ENCODE measurements around the gene AP1B1.

AP1B1 gene

DNA sequence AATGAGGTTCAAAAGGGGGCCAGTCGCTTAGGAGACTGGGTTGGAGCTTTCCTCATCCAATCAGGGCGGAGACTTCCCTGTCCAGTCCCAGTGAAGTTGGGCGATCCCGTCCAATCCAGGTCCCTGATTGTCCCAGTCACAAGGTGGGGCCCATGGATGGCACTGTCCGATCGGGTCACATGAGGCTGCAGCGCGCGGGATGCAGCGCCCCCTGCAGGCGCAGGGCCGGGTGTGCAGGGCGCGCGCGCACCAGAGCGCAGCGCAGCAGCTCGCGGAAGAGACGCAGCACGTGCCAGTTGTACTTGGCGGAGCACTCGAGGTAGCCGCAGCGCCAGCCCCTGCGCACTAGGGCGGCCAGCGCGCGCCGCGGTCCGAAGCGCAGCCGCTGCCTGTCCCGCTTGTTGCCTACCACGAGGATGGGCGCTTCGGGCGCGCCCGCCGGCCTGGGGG lies 75.2 kb downstream of the AP1B1 start:
- no peak overlapping the region for H3K4me3 ChIP-seq (ENCODE audit: low read depth, low read length)
- peaks cover 6% of the 10 kb centered on the region; the same call in 1 of the 2 replicates for H3K4me1 ChIP-seq (ENCODE audit: control insufficient read depth, insufficient read depth, low read length)
- no peak overlapping the region for H3K9ac ChIP-seq (ENCODE audit: low read depth, low read length)

DNA sequence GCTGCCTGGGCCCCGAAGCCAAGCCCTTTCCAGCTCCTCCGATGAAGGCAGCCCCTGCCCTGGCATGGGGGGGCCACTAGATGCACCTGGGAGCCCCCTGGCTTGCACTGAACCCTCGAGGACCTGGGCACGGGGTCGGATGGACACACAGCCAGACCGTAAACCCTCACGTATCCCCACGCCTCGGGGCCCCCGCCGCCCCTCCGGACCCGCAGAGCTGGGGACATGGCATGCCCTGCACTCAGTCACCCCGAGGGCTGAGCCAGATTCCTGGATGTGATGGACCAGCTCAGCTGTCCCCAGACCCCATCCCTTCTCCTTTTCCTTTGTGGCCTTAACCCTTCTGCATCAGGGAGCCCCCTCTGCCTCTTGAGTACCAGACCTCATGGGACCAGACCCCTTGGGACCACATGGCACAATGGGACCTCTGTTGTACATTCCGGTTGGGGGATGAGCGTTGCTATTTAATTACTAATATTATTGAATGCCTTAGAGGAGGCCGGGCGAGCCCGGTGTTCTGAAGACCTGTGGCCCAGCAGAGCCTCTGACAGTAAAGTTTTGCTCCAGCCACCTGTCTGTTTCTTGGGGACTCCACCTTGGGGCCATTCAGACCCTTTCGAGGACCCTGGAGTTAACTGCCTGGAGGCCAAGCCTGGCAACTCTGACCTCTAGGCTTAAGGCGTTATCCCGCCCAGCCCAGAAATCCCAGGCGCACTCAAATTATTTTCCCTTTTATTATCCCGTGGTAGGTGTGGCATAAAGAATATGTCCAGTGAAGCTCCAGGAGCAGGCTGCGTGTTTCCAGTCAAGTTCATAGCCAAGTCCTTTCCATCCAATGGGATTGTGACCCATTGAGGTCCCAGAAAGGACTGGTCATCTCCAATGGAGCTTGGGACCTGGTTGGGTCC lies 75.9 kb downstream of the AP1B1 start:
- Histone ChIP-seq H3K36me3 (ENCODE audit: control insufficient read depth, insufficient read depth, low read length) (no peaks in the 10 kb centered on the region), H3K9ac (ENCODE audit: low read depth, low read length) (no peak overlapping the region), H3K4me1 (ENCODE audit: control insufficient read depth, insufficient read depth, low read length) (peaks cover 6% of the 10 kb centered on the region; the same call in 1 of the 2 replicates), H3K27me3 (ENCODE audit: control insufficient read depth, insufficient read depth, low read length) (peaks cover 49% of the 10 kb centered on the region), H3K9me3 (ENCODE audit: control insufficient read depth, insufficient read depth, low read length) (no peaks in the 10 kb centered on the region), H3K27ac (ENCODE audit: low read depth, low read length) (no peak overlapping the region), H3K4me3 (ENCODE audit: low read depth, low read length) (no peak overlapping the region)

More for the DNA sequence above, 75.2 kb downstream of the AP1B1 start:
- no peaks in the 10 kb centered on the region for H3K36me3 ChIP-seq (ENCODE audit: control insufficient read depth, insufficient read depth, low read length)
- no peak overlapping the region for H3K27ac ChIP-seq (ENCODE audit: low read depth, low read length)
- H3K27me3 ChIP-seq (ENCODE audit: control insufficient read depth, insufficient read depth, low read length), result peaks cover 46% of the 10 kb centered on the region
- no peaks in the 10 kb centered on the region for H3K9me3 ChIP-seq (ENCODE audit: control insufficient read depth, insufficient read depth, low read length)

DNA sequence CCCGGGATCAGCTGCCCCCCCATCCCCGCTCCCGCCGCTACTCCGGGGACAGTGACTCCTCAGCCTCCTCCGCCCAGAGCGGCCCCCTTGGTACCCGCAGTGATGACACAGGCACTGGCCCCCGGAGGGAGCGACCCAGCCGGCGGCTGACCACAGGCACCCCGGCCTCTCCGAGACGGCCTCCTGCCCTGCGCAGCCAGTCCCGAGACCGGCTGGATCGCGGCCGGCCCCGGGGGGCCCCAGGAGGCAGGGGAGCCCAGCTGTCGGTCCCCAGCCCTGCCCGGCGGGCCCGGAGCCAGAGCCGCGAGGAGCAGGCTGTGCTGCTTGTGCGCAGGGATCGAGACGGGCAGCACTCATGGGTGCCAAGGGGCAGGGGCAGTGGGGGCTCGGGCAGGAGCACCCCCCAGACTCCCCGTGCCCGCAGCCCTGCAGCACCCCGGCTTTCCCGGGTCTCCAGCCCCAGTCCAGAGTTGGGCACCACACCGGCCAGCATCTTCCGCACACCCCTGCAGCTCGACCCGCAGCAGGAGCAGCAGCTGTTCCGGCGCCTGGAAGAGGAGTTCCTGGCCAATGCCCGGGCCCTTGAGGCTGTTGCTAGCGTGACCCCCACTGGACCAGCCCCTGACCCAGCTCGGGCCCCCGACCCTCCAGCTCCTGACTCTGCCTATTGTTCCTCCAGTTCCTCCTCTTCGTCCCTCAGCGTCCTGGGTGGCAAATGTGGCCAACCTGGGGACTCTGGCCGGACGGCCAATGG lies 76.7 kb downstream of the AP1B1 start:
- H3K27me3 ChIP-seq (ENCODE audit: control insufficient read depth, insufficient read depth, low read length), result peaks cover 44% of the 10 kb centered on the region
- no peak overlapping the region for H3K27ac ChIP-seq (ENCODE audit: low read depth, low read length)
- H3K9ac ChIP-seq (ENCODE audit: low read depth, low read length), result no peak overlapping the region

DNA sequence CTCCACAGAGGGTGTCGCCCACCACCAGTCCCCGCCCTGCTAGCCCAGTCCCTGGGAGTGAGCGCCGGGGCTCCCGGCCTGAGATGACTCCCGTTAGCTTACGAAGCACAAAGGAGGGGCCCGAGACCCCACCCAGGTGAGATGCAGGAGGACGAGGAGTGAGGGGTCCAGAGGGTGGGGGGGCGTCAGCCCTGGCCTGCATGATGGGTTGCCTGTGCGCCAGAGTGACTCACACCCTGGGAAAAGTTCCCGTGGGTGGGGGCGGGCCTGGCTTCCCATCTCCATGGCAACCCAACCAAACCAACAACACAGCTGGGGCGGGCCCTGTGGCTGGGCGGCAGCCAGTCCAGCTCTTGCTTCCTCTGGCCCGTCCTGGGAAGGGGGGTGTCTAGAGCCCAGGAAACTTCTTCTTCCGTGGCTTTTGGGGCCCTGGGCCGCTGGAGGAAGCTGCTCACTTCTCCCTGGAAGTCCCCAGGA lies 77.5 kb downstream of the AP1B1 start:
- Histone ChIP-seq H3K9me3 (ENCODE audit: control insufficient read depth, insufficient read depth, low read length) (no peaks in the 10 kb centered on the region), H3K4me3 (ENCODE audit: low read depth, low read length) (no peak overlapping the region), H3K36me3 (ENCODE audit: control insufficient read depth, insufficient read depth, low read length) (no peaks in the 10 kb centered on the region), H3K4me1 (ENCODE audit: control insufficient read depth, insufficient read depth, low read length) (peaks cover 6% of the 10 kb centered on the region; the same call in 1 of the 2 replicates), H3K27me3 (ENCODE audit: control insufficient read depth, insufficient read depth, low read length) (peaks cover 36% of the 10 kb centered on the region), H3K27ac (ENCODE audit: low read depth, low read length) (no peak overlapping the region), H3K9ac (ENCODE audit: low read depth, low read length) (no peak overlapping the region)

More for the DNA sequence above, 76.7 kb downstream of the AP1B1 start:
- peaks cover 6% of the 10 kb centered on the region; the same call in 1 of the 2 replicates for H3K4me1 ChIP-seq (ENCODE audit: control insufficient read depth, insufficient read depth, low read length)
- no peaks in the 10 kb centered on the region for H3K36me3 ChIP-seq (ENCODE audit: control insufficient read depth, insufficient read depth, low read length)
- no peaks in the 10 kb centered on the region for H3K9me3 ChIP-seq (ENCODE audit: control insufficient read depth, insufficient read depth, low read length)
- H3K4me3 ChIP-seq (ENCODE audit: low read depth, low read length), result no peak overlapping the region

DNA sequence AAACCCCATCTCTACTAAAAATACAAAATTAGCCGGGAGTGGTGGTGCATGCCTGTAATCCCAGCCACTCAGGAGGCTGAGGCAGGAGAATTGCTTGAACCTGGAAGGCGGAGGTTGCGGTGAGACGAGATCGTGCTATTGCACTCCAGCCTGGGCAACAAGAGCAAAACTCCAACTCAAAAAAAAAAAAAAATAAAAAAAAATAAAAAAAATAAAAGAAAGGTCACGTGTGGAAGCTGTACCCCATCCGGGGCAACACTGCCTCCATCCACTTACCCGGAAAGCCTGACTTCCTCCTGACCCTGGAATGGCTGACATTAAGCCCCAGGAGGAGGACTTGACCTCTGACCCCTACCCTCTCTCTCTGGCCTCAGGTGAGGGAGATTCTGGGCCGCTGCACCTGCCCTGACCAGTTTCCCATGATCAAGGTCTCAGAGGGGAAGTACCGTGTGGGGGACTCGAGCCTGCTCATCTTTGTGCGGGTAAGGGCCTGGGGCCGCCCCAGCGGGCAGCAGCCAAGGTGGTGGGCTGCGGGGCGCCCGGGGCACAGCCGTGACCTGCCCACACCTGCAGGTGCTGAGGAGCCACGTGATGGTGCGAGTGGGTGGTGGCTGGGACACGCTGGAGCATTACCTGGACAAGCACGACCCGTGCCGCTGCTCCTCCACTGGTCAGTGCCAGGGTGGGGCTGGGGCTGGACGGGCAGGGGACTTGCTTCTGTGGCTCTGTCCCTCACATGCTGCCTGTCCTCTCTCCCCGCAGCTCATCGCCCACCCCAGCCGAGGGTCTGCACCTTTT lies 78.1 kb downstream of the AP1B1 start:
- Histone ChIP-seq H3K9me3 (ENCODE audit: control insufficient read depth, insufficient read depth, low read length) (no peaks in the 10 kb centered on the region), H3K4me1 (ENCODE audit: control insufficient read depth, insufficient read depth, low read length) (peaks cover 6% of the 10 kb centered on the region; the same call in 1 of the 2 replicates), H3K36me3 (ENCODE audit: control insufficient read depth, insufficient read depth, low read length) (no peaks in the 10 kb centered on the region), H3K27me3 (ENCODE audit: control insufficient read depth, insufficient read depth, low read length) (peaks cover 30% of the 10 kb centered on the region), H3K4me3 (ENCODE audit: low read depth, low read length) (no peak overlapping the region), H3K9ac (ENCODE audit: low read depth, low read length) (no peak overlapping the region), H3K27ac (ENCODE audit: low read depth, low read length) (no peak overlapping the region)

DNA sequence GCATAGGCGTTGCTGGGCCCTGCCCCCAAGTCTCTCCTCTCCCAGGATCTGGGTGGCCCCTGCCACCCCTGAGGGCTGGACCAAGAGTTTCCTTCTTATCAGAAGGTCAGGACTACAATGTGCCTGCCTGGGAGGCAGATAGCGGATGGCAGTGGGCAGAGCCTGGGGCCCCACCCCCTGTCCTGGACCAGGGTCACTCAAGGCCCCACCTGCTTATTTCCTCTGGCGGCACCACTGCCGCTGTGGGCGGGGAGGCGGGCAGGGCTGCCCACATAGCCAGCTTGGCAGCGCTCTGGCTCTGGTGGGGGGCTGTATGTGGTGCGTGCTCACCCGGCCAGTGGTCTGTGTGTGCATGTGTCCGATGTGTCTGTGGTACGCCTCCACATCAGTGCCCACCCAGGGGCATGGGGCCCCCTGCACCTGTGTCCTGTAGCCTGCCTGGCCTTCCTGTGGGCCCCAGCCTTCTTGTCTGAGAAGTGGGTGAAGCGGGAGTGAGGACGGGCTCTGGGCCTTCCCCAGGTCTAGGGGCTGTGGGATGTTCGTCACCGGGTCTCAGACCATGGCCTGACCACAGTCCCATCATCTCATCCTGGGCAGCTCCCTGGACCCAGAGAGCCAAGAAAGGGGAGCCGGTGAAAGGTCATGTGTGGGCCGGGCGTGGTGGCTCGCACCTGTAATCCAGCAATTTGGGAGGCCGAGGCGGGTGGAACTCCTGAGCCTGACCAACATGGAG lies 78.9 kb downstream of the AP1B1 start:
- no peak overlapping the region for H3K27ac ChIP-seq (ENCODE audit: low read depth, low read length)
- no peaks in the 10 kb centered on the region for H3K9me3 ChIP-seq (ENCODE audit: control insufficient read depth, insufficient read depth, low read length)
- H3K27me3 ChIP-seq (ENCODE audit: control insufficient read depth, insufficient read depth, low read length), result peaks cover 22% of the 10 kb centered on the region
- H3K36me3 ChIP-seq (ENCODE audit: control insufficient read depth, insufficient read depth, low read length), result no peaks in the 10 kb centered on the region
- peaks cover 6% of the 10 kb centered on the region; the same call in 1 of the 2 replicates for H3K4me1 ChIP-seq (ENCODE audit: control insufficient read depth, insufficient read depth, low read length)
- H3K9ac ChIP-seq (ENCODE audit: low read depth, low read length), result no peak overlapping the region
- no peak overlapping the region for H3K4me3 ChIP-seq (ENCODE audit: low read depth, low read length)

DNA sequence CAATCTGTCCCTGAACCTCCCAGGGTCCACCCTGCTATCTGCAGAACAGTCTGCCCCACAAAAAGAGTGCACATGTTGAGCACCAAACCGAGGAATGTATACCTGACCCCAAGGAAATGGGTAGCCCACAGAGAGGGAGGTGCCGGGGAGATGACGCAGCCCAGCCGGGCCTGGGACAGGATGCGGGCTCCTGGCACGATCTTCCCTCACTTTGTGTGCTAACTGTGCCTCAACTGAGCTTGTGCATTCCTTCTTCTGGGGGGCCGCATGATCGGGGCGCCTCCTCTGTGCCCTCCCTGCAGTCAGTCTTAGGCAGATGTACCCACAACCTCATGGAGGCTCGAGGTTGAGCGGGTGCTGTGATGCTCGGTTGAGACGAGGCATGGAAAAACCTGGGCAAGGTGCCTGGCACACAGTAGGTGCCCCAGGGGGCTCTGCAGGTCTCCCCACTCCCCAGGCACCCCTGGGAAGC lies 79.5 kb downstream of the AP1B1 start:
- H3K36me3 ChIP-seq (ENCODE audit: control insufficient read depth, insufficient read depth, low read length), result no peaks in the 10 kb centered on the region
- no peak overlapping the region for H3K9ac ChIP-seq (ENCODE audit: low read depth, low read length)
- H3K9me3 ChIP-seq (ENCODE audit: control insufficient read depth, insufficient read depth, low read length), result no peaks in the 10 kb centered on the region
- peaks cover 6% of the 10 kb centered on the region; the same call in 1 of the 2 replicates for H3K4me1 ChIP-seq (ENCODE audit: control insufficient read depth, insufficient read depth, low read length)
- no peak overlapping the region for H3K4me3 ChIP-seq (ENCODE audit: low read depth, low read length)
- H3K27me3 ChIP-seq (ENCODE audit: control insufficient read depth, insufficient read depth, low read length), result peaks cover 15% of the 10 kb centered on the region
- H3K27ac ChIP-seq (ENCODE audit: low read depth, low read length), result no peak overlapping the region

DNA sequence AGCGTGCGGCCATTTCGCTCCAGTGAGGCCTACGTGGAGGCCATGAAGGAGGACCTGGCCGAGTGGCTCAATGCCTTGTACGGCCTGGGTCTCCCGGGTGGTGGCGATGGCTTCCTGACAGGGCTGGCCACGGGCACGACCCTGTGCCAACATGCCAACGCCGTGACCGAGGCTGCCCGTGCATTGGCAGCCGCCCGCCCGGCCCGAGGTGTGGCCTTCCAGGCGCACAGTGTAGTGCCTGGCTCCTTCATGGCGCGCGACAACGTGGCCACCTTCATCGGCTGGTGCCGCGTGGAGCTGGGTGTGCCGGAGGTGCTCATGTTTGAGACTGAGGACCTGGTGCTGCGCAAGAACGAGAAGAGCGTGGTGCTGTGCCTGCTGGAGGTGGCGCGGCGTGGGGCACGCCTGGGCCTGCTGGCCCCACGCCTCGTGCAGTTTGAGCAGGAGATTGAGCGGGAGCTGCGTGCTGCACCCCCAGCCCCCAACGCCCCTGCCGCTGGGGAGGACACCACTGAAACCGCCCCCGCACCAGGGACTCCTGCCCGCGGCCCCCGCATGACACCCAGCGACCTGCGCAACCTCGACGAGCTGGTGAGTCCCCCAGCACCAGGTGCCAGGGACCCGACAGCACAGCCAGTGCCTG lies 80.1 kb downstream of the AP1B1 start:
- Histone ChIP-seq H3K27ac (ENCODE audit: low read depth, low read length) (no peak overlapping the region), H3K27me3 (ENCODE audit: control insufficient read depth, insufficient read depth, low read length) (peaks cover 10% of the 10 kb centered on the region; the same call in 1 of the 2 replicates), H3K4me1 (ENCODE audit: control insufficient read depth, insufficient read depth, low read length) (peaks cover 6% of the 10 kb centered on the region; the same call in 1 of the 2 replicates), H3K9ac (ENCODE audit: low read depth, low read length) (no peak overlapping the region), H3K4me3 (ENCODE audit: low read depth, low read length) (no peak overlapping the region), H3K36me3 (ENCODE audit: control insufficient read depth, insufficient read depth, low read length) (no peaks in the 10 kb centered on the region), H3K9me3 (ENCODE audit: control insufficient read depth, insufficient read depth, low read length) (no peaks in the 10 kb centered on the region)

DNA sequence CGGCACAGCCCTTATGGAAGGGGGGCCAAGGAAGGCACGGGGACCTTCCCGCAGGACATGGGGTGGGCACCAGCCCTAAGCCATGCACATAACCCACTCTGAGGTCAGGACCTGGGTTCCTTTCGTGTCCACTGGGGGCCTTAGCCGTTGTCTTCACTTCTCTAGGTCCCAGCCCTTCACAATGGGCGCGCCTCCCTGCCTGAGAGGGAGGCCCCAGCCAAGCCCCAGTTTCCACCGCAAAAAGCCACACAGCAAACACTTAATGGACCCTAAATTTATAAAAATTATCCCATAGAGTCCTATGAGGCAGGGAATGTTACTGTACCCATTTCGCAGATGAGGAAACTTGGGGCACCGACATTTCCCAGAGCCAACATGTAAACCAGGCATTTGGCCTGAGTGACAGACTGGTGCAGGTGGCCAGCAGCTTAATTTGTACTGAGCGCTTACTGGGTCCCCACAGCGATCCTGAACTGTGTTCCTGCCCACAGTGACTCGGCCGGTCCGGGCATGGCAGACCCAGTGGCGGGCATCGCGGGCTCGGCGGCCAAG lies 80.7 kb downstream of the AP1B1 start:
- no peaks in the 10 kb centered on the region for H3K9me3 ChIP-seq (ENCODE audit: control insufficient read depth, insufficient read depth, low read length)
- H3K27ac ChIP-seq (ENCODE audit: low read depth, low read length), result no peak overlapping the region
- peak overlapping the region; percentile 55 for H3K4me3 ChIP-seq (ENCODE audit: low read depth, low read length)
- H3K27me3 ChIP-seq (ENCODE audit: control insufficient read depth, insufficient read depth, low read length), result peaks cover 5% of the 10 kb centered on the region; the same call in 1 of the 2 replicates
- no peaks in the 10 kb centered on the region for H3K36me3 ChIP-seq (ENCODE audit: control insufficient read depth, insufficient read depth, low read length)
- H3K9ac ChIP-seq (ENCODE audit: low read depth, low read length), result 0 out of 2 replicates have a peak overlapping the region, but pooled peaks have one; percentile 4
- H3K4me1 ChIP-seq (ENCODE audit: control insufficient read depth, insufficient read depth, low read length), result peaks cover 6% of the 10 kb centered on the region; the same call in 1 of the 2 replicates

Data from HUES48 (cell line).